Osteocyte (in vitro differentiated cells): Measurements from ENCODE around the gene RGS11. TPM values are rescaled to one million over a fixed set of nuclear protein-coding genes. Genes with fewer than 3 reads are reported as not detected.
A peak's percentile ranks its signal among the peaks of the same experiment; 100 is the strongest.

Source experiments
- DNase-seq: peaks from one replicate; pipeline ENCODE4 v3.0.0; 2021; ENCODE audit warnings: mixed read lengths; ENCODE audit not compliant: unreplicated experiment; ENCODE audit errors: extremely low spot score
- H3K27ac Mint-ChIP-seq: one replicate; pipeline ENCODE4 v1.8.0; 2021; ENCODE audit warnings: mild to moderate bottlenecking, mixed read lengths; ENCODE audit not compliant: unreplicated experiment
- H3K27me3 Mint-ChIP-seq: one replicate; pipeline ENCODE4 v1.8.0; 2021; ENCODE audit warnings: mixed read lengths; ENCODE audit not compliant: unreplicated experiment
- H3K36me3 Mint-ChIP-seq: one replicate; pipeline ENCODE4 v1.8.0; 2021; ENCODE audit warnings: mixed read lengths; ENCODE audit not compliant: unreplicated experiment
- H3K4me1 Mint-ChIP-seq: one replicate; pipeline ENCODE4 v1.8.0; 2021; ENCODE audit warnings: mixed read lengths; ENCODE audit not compliant: unreplicated experiment
- H3K4me3 Mint-ChIP-seq: one replicate; pipeline ENCODE4 v1.8.0; 2021; ENCODE audit warnings: mild to moderate bottlenecking, moderate library complexity, mixed read lengths; ENCODE audit not compliant: unreplicated experiment
- H3K9me3 Mint-ChIP-seq: one replicate; pipeline ENCODE4 v1.8.0; 2021; ENCODE audit warnings: mixed read lengths; ENCODE audit not compliant: unreplicated experiment
- total RNA-seq: library from RNA; stranded (reverse); gene quantifications from 2 replicates; pipeline ENCODE4 v1.2.1, GENCODE V29; 2021
- TF ChIP-seq, protein P1 (sequence below): fragments of 200-600 bp; sonication (generic); IDR thresholded peaks from 2 replicates; pipeline ENCODE4 v1.5.0; 2021; ENCODE audit warnings: antibody characterized with exemption, mild to moderate bottlenecking, moderate library complexity

The RGS11 gene
- total RNA-seq, 1 donor from 2014 or later, result 9.5 TPM

DNA sequence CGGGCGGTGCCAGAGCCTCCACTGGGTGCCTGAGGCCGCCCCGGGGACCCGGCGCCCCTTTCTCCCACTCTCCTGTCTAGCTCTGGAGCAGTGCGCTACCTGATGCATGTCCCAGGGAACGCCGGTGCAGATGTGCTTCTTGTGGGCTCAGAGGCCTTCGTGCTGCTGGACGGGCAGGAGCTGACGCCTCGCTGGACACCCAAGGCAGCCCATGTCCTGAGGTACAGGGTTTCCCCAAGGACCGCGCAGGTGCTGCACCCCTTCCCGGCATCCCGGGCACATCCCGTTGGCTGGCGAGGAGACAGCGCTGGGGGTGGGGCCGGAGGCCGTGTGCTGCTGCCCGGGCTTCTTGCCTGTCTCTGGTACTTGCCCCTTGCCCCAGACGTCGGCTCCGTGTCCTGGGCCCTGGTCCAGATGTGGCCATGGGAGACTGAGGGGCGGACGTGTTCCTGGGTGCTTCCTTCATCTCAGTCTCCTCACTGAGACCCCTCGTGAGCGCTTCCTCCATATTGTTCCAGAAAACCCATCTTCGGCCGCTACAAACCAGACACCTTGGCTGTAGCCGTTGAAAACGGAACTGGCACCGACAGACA, 12.5 kb downstream of the RGS11 start:
- DNase-seq, result no peak
- peaks cover 2% of the 10 kb centered on the region for H3K4me1 Mint-ChIP-seq
- H3K4me3 Mint-ChIP-seq, result no peak overlapping the region
- H3K27ac Mint-ChIP-seq, result no peak overlapping the region
- no peaks in the 10 kb centered on the region for H3K9me3 Mint-ChIP-seq
- H3K27me3 Mint-ChIP-seq, result no peaks in the 10 kb centered on the region
- peaks cover 20% of the 10 kb centered on the region for H3K36me3 Mint-ChIP-seq
- TF ChIP-seq, protein P1, sequence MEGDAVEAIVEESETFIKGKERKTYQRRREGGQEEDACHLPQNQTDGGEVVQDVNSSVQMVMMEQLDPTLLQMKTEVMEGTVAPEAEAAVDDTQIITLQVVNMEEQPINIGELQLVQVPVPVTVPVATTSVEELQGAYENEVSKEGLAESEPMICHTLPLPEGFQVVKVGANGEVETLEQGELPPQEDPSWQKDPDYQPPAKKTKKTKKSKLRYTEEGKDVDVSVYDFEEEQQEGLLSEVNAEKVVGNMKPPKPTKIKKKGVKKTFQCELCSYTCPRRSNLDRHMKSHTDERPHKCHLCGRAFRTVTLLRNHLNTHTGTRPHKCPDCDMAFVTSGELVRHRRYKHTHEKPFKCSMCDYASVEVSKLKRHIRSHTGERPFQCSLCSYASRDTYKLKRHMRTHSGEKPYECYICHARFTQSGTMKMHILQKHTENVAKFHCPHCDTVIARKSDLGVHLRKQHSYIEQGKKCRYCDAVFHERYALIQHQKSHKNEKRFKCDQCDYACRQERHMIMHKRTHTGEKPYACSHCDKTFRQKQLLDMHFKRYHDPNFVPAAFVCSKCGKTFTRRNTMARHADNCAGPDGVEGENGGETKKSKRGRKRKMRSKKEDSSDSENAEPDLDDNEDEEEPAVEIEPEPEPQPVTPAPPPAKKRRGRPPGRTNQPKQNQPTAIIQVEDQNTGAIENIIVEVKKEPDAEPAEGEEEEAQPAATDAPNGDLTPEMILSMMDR, result no peak

DNA sequence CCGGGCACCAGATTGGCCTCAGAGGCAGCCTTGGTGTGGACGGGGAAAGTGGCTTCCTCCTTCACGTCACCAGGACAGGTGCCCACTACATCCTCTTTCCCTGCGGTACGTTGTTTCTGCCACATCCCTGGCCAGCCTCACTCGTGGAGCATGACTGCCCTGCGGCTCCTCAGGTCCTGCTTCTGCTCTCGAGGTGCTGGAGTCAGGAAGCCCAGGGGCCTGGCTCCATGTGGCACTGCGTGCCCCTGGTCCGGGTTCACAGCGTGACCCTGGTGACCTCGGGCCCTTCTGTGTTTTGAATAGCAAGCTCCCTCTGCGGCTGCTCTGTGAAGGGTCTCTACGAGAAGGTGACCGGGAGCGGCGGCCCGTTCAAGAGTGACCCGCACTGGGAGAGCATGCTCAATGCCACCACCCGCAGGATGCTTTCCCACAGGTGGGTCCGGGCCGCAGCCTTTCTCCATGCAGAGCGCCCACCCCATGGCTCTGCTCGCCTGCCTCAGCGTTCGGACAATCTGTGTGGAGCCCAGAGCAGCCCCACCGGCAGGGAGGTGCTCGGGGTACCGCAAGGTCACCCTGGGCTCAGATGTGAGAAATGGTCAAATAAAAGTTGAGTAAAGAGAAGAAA, 13.5 kb downstream of the RGS11 start:
- peak; percentile 83 for DNase-seq
- peaks cover 2% of the 10 kb centered on the region for H3K4me1 Mint-ChIP-seq
- H3K4me3 Mint-ChIP-seq, result no peak overlapping the region
- no peaks in the 10 kb centered on the region for H3K27me3 Mint-ChIP-seq
- no peaks in the 10 kb centered on the region for H3K9me3 Mint-ChIP-seq
- H3K27ac Mint-ChIP-seq, result no peak overlapping the region
- TF ChIP-seq, protein P1, result no peak
- peaks cover 20% of the 10 kb centered on the region for H3K36me3 Mint-ChIP-seq

DNA sequence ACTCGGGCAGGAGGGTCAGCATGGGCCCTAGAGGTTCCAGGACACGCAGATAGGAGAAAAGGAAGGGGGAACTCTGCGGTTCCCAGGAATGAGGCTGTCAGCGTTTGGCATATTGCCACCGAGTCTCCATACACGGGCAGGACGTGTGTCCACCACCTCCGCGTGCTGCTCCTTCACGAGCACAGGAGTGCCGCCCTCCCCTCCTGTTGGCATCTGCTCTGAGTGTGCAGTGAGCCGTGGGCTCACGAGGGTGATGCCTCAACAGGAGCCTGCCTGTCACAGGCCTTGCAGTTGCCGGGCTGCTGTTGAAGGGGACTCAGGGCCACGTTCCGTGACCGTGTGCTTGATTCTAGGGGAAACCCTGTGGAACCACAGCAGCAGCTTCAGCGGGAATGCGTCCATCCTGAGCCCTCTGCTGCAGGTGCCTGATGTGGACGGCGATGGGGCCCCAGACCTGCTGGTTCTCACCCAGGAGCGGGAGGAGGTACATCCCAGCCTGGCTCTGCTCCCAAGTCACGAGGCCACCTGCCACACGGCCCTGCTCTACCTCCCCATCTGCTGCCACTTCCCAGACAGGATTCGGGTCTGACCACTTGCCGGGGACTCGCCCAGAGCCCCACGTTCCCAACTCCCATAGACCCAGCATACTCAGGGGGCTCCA, 14.6 kb downstream of the RGS11 start:
- H3K4me1 Mint-ChIP-seq, result peaks cover 2% of the 10 kb centered on the region
- H3K27ac Mint-ChIP-seq, result no peak overlapping the region
- H3K36me3 Mint-ChIP-seq, result peaks cover 20% of the 10 kb centered on the region
- TF ChIP-seq, protein P1, result no peak
- no peak overlapping the region for H3K4me3 Mint-ChIP-seq
- no peaks in the 10 kb centered on the region for H3K9me3 Mint-ChIP-seq
- no peak for DNase-seq
- H3K27me3 Mint-ChIP-seq, result no peaks in the 10 kb centered on the region

DNA sequence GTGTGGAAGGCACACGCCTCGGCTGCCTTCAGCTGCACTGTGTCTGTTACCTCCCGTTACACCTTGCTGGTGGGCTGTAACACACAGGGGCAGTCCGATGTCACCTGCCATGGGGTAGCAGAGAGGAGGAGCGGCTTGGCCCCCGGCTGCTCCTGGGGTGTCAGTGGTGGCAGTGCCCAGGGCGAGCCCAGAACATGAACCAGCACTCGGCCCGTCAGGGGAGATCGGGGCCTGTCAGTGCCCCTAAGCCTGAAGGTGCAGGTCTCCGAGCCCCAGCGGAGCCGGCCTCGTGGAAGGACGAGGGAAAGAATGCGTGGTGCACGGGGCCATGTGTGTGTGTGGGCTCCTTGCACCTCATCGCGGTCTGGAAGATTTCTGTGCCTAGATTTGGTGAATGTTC, 15.4 kb downstream of the RGS11 start:
- Mint-ChIP-seq H3K27ac (no peak overlapping the region), H3K27me3 (no peaks in the 10 kb centered on the region), H3K9me3 (no peaks in the 10 kb centered on the region), H3K36me3 (peaks cover 28% of the 10 kb centered on the region), H3K4me1 (no peaks in the 10 kb centered on the region), H3K4me3 (no peak overlapping the region)
- DNase-seq, result no peak
- TF ChIP-seq, protein P1, result no peak

DNA sequence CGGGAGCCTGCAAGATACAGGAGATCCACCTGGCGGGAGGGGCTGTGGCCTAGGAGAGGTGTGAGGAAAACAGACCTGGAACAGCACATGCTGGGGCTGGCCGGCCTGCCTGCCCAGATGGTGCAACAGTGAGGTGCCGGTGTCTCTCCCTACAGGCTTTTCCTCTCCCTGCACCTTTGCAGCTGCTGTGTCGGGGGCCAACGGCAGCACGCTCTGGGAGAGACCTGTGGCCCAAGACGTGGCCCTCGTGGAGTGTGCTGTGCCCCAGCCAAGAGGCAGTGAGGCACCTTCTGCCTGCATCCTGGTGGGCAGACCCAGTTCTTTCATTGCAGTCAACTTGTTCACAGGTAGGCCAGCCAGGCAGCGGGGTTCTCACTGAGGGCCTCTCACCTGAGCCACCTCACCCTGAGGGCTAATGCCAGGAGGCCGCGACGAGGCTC, 15.9 kb downstream of the RGS11 start:
- Mint-ChIP-seq H3K27me3 (no peaks in the 10 kb centered on the region), H3K4me1 (no peaks in the 10 kb centered on the region), H3K4me3 (no peak overlapping the region), H3K9me3 (no peaks in the 10 kb centered on the region), H3K27ac (no peak overlapping the region), H3K36me3 (peaks cover 30% of the 10 kb centered on the region)
- DNase-seq, result no peak
- TF ChIP-seq, protein P1, result no peak
